HG02642 (cell line): ENCODE measurements around the gene RNF187.

Source experiments
- ATAC-seq: cut with Tn5 transposase; IDR thresholded peaks from one replicate; pipeline ENCODE4 v1.9.1; 2021; ENCODE audit warnings: mild to moderate bottlenecking; ENCODE audit not compliant: unreplicated experiment, poor library complexity

Gene RNF187

GRCh38 chr1:228542376-228542775, 55.2 kb downstream of the RNF187 start:
- no peak for ATAC-seq

GRCh38 chr1:228542981-228543380, 55.8 kb downstream of the RNF187 start:
- ATAC-seq: no peak

- no peak for ATAC-seq
Measured at GRCh38 chr1:228543396-228543795, 56.2 kb downstream of the RNF187 start.

GRCh38 chr1:228544021-228544850, 57.1 kb downstream of the RNF187 start:
- ATAC-seq: no peak

DNA sequence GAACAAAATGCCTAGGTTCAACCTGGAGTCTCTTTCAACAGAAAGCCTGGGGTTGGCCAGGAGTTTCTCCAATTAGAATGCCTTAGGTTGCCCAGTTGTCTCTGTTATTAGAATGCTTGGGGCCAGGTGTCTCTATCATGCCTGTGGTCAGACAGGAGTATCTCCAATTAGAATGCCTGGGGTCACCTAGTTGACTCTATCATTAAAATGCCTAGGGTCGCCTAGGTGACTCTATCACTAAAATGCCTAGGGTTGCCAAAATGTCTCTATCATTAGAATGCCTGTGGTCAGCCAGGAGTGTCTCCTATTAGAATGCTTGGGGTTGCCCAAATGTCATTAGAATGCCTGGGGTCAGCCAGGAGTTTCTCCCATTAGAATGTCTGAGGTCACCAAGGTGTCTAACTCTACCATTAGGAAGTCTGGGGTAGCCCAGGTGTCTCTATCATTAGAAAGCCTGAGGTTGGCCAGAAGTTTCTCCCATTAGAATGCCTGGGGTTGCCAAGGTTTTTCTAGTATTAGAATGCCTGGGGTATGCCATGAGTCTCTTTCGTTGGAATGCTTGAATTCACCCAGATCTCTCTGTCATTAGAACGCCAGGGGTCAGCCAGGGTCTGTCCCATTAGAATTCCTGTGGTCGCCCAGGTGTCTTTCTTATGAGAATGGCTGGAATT, 57.9 kb downstream of the RNF187 start:
- ATAC-seq: no peak
